SK-N-SH (cell line): ENCODE measurements around the gene MAP6D1. TPM values are rescaled to one million over a fixed set of nuclear protein-coding genes. Genes with fewer than 3 reads are reported as not detected.
A peak's percentile ranks its signal among the peaks of the same experiment; 100 is the strongest.

ENCODE experiments used
- CTCF ChIA-PET: fragments of 300-600, 350-600 bp; formaldehyde crosslinking; extraction: SDS; loops from one replicate; lab custom pipeline; 2021; lab: Yijun Ruan, JAX
- POLR2A ChIA-PET: fragments of 350-600 bp; sonication (Branson Sonifier 250); formaldehyde crosslinking; extraction: SDS; loops from one replicate; lab custom pipeline; 2020; ENCODE audit warnings: antibody characterized with exemption, inconsistent platforms; lab: Yijun Ruan, JAX
- DNase-seq: peaks from one replicate; pipeline ENCODE4 v3.0.0; 2012
- H2AFZ ChIP-seq: fragments of 200-600 bp; sonication (generic); 2 replicates; pipeline ENCODE4 v1.8.1; 2016; ENCODE audit warnings: antibody characterized with exemption, mild to moderate bottlenecking, low read depth
- H3F3A ChIP-seq: fragments of 200-600 bp; sonication (generic); replicated peaks from 2 replicates; pipeline ENCODE3; 2016; ENCODE audit warnings: antibody characterized with exemption, mild to moderate bottlenecking; ENCODE audit not compliant: insufficient read depth
- H3K27ac ChIP-seq, 2 experiments: fragments of 200-500 bp in 1 of 2; fragments of 200-600 bp in 1 of 2; sonication (Bioruptor generic) in 1 of 2; sonication (generic), shearing (Covaris generic) in 1 of 2; 2 replicates each; pipeline versions ENCODE4 v1.5.1 to v1.6.1; 2014 to 2016; ENCODE audit warnings: low read depth in 2 of 2, inconsistent platforms in 1 of 2, low read length in 1 of 2, mild to moderate bottlenecking in 1 of 2, mixed read lengths in 1 of 2
- H3K27me3 ChIP-seq: fragments of 200-600 bp; sonication (generic), shearing (Covaris generic); 2 replicates; pipeline ENCODE4 v1.6.1; 2016; ENCODE audit warnings: mixed run types; ENCODE audit not compliant: insufficient read depth
- H3K36me3 ChIP-seq, 2 experiments: fragments of 200-500 bp in 1 of 2; fragments of 200-600 bp in 1 of 2; sonication (Bioruptor generic) in 1 of 2; sonication (generic) in 1 of 2; replicated peaks in 1 of 2; 2 replicates each; pipeline versions ENCODE3 to v1.5.1; 2014 to 2016; ENCODE audit warnings: low read length in 1 of 2, mild to moderate bottlenecking in 1 of 2; ENCODE audit not compliant: insufficient read depth in 2 of 2, control insufficient read depth in 1 of 2
- H3K4me1 ChIP-seq, 2 experiments: fragments of 200-500 bp in 1 of 2; fragments of 200-600 bp in 1 of 2; sonication (Bioruptor generic) in 1 of 2; sonication (generic), shearing (Covaris generic) in 1 of 2; 2 replicates each; pipeline versions ENCODE4 v1.5.1 to v1.6.1; 2014 to 2016; ENCODE audit warnings: low read depth in 1 of 2, low read length in 1 of 2, mixed run types in 1 of 2; ENCODE audit not compliant: insufficient read depth in 2 of 2, control insufficient read depth in 1 of 2
- H3K4me2 ChIP-seq: fragments of 200-600 bp; sonication (generic), shearing (Covaris generic); 2 replicates; pipeline ENCODE4 v1.6.1; 2017; ENCODE audit warnings: mixed run types
- H3K4me3 ChIP-seq, 2 experiments: fragments of 200-500 bp in 1 of 2; fragments of 200-600 bp in 1 of 2; sonication (Bioruptor generic) in 1 of 2; sonication (generic), shearing (Covaris generic) in 1 of 2; 2 replicates each; pipeline versions ENCODE4 v1.5.1 to v1.8.1; 2014 to 2016; ENCODE audit warnings: low read depth in 2 of 2, inconsistent platforms in 1 of 2, low read length in 1 of 2, mild to moderate bottlenecking in 1 of 2, mixed read lengths in 1 of 2, moderate library complexity in 1 of 2
- H3K79me2 ChIP-seq: fragments of 200-600 bp; sonication (generic); 2 replicates; pipeline ENCODE4 v1.8.1; 2017; ENCODE audit warnings: mild to moderate bottlenecking; ENCODE audit not compliant: insufficient read depth
- H3K9ac ChIP-seq: fragments of 200-600 bp; sonication (generic); 2 replicates; pipeline ENCODE4 v1.6.1; 2017; ENCODE audit warnings: mixed run types
- H3K9me2 ChIP-seq: fragments of 200-600 bp; sonication (generic); 2 replicates; pipeline ENCODE4 v1.6.1; 2017; ENCODE audit warnings: mixed run types
- H3K9me3 ChIP-seq: fragments of 200-600 bp; sonication (generic); 2 replicates; pipeline ENCODE4 v1.6.1; 2017; ENCODE audit warnings: mixed run types, mild to moderate bottlenecking, moderate library complexity
- H4K20me1 ChIP-seq: fragments of 200-600 bp; sonication (generic); 2 replicates; pipeline ENCODE4 v1.6.1; 2017; ENCODE audit warnings: mild to moderate bottlenecking, mixed run types; ENCODE audit not compliant: insufficient read depth
- ELF1 ChIP-seq: IDR thresholded peaks from 2 replicates; pipeline ENCODE4 v1.4.0; 2012
- EP300 ChIP-seq, 2 experiments: IDR thresholded peaks; 2 replicates each; pipeline versions ENCODE4 v1.4.0 to v1.6.1; 2012; ENCODE audit warnings: borderline replicate concordance in 1 of 2, low read depth in 1 of 2, low read length in 1 of 2
- FOSL2 ChIP-seq: IDR thresholded peaks from 2 replicates; pipeline ENCODE4 v1.4.0; 2012; ENCODE audit warnings: low read depth, mild to moderate bottlenecking, moderate library complexity, borderline replicate concordance
- GABPA ChIP-seq: IDR thresholded peaks from 2 replicates; pipeline ENCODE4 v1.4.0; 2012; ENCODE audit warnings: low read depth, mild to moderate bottlenecking
- JUND ChIP-seq: IDR thresholded peaks from 2 replicates; pipeline ENCODE4 v1.4.0; 2012
- PBX3 ChIP-seq: IDR thresholded peaks from 2 replicates; pipeline ENCODE4; 2012
- RAD21 ChIP-seq: IDR thresholded peaks from 2 replicates; pipeline ENCODE4 v1.6.1; 2012; ENCODE audit warnings: mild to moderate bottlenecking, low read length
- SIN3A ChIP-seq: IDR thresholded peaks from 2 replicates; pipeline ENCODE4 v1.6.1; 2012; ENCODE audit warnings: low read depth, mild to moderate bottlenecking, low read length, moderate library complexity, borderline replicate concordance
- SMC3 ChIP-seq: IDR thresholded peaks from 2 replicates; pipeline ENCODE4 v1.6.1; 2012; ENCODE audit warnings: low read depth, low read length, improper control_type of control experiment
- TCF12 ChIP-seq: IDR thresholded peaks from 2 replicates; pipeline ENCODE4 v1.4.0; 2012
- ZBTB33 ChIP-seq: IDR thresholded peaks from 2 replicates; pipeline ENCODE4 v1.4.0; 2012; ENCODE audit warnings: low read depth, borderline replicate concordance
- WGBS: methylation state at CpG from one replicate; pipeline ENCODE4 v1.1.6; 2017; ENCODE audit warnings: low lambda C conversion rate; 5-methylcytosine and 5-hydroxymethylcytosine counted together
- polyA plus RNA-seq, 3 experiments: library from polyadenylated mRNA; depleted of rRNA; stranded (reverse); fragments of >200 nt; gene quantifications; 2 replicates each; pipeline ENCODE4 v1.2.3, GENCODE V29; 2012

MAP6D1 gene
- polyA plus RNA-seq, 1 of the 3 experiments (the other 2 are of a cell fraction): 2.6 TPM

GRCh38 chr3:183845608-183846288, 20.4 kb upstream of the MAP6D1 start:
- peak overlapping the region in 1 of 2 experiments; percentile 49; a peak in 2 of 4 replicates for H3K27ac ChIP-seq
- peaks cover 0 to 4% of the 10 kb centered on the region in 2 experiments; a peak in 3 of 4 replicates for H3K4me1 ChIP-seq
- DNase-seq: no peak
- H4K20me1 ChIP-seq: no peaks in the 10 kb centered on the region
- 0 out of 2 replicates have a peak, but pooled peaks cover 3% of the 10 kb centered on the region for H3K9me2 ChIP-seq
- H3K27me3 ChIP-seq: no peaks in the 10 kb centered on the region
- H3K9ac ChIP-seq: no peak overlapping the region
- no peak overlapping the region for H2AFZ ChIP-seq
- H3K79me2 ChIP-seq: peaks cover 12% of the 10 kb centered on the region; the same call in 1 of the 2 replicates
- peaks cover 66 to 69% of the 10 kb centered on the region in 2 experiments for H3K36me3 ChIP-seq
- CTCF ChIA-PET: interaction anchor here (1.3 to 1.6 kb wide), 2 partner anchors 20 to 24 kb away, joined by 4 read pairs; partner anchors contain the start of gene MAP6D1
- no peak overlapping the region for H3K4me3 ChIP-seq
- no peak overlapping the region for H3K4me2 ChIP-seq
- POLR2A ChIA-PET: no interaction called here
- TF ChIP-seq ELF1 (no peak), PBX3 (peak; percentile 53)
- WGBS: 82% methylated on average over 12 of the region's 13 CpGs
- no peaks in the 10 kb centered on the region for H3K9me3 ChIP-seq
- H3F3A ChIP-seq: peaks cover 13% of the 10 kb centered on the region

- Histone ChIP-seq H3K9me3 (no peaks in the 10 kb centered on the region), H4K20me1 (no peaks in the 10 kb centered on the region), H3K4me1 (peaks cover 0 to 4% of the 10 kb centered on the region in 2 experiments; a peak in 3 of 4 replicates), H2AFZ (no peak overlapping the region), H3K9me2 (0 out of 2 replicates have a peak, but pooled peaks cover 3% of the 10 kb centered on the region), H3K4me3 (no peak overlapping the region), H3K4me2 (0 out of 2 replicates have a peak overlapping the region, but pooled peaks have one; percentile 8), H3K79me2 (peaks cover 12% of the 10 kb centered on the region; the same call in 1 of the 2 replicates), H3K27me3 (no peaks in the 10 kb centered on the region), H3K27ac (peak overlapping the region in 1 of 2 experiments; percentile 49; a peak in 3 of 4 replicates), H3K9ac (no peak overlapping the region), H3F3A (peaks cover 13% of the 10 kb centered on the region), H3K36me3 (peaks cover 65 to 66% of the 10 kb centered on the region in 2 experiments)
- 90% methylated on average over 4 of the region's 4 CpGs for WGBS
- DNase-seq: no peak
- ChIA-PET POLR2A (no interaction called here), CTCF (interaction anchor here (1.3 to 1.6 kb wide), 2 partner anchors 19 to 23 kb away, joined by 4 read pairs; partner anchors contain the start of gene MAP6D1)
- TF ChIP-seq SIN3A: no peak
- TF ChIP-seq ZBTB33: no peak
- TF ChIP-seq SMC3: no peak
Observed at GRCh38 chr3:183845090-183845489, 19.7 kb upstream of the MAP6D1 start.

- WGBS: 79% methylated on average over 2 of the region's 2 CpGs
- H3K27ac ChIP-seq: peak overlapping the region in 1 of 2 experiments; percentile 49; a peak in 2 of 4 replicates
- CTCF ChIA-PET: interaction anchor here (1.3 to 1.6 kb wide), 2 partner anchors 19 to 22 kb away, joined by 4 read pairs; partner anchors contain the start of gene MAP6D1
- 0 out of 2 replicates have a peak, but pooled peaks cover 3% of the 10 kb centered on the region for H3K9me2 ChIP-seq
- 0 out of 2 replicates have a peak overlapping the region, but pooled peaks have one; percentile 8 for H3K4me2 ChIP-seq
- TF ChIP-seq EP300 (IDR thresholded peaks at IDR 0.05; ENCODE audit: borderline replicate concordance in 1 of 2, low read depth in 1 of 2, low read length in 1 of 2): no peak
- peak; percentile 34; the same call in 1 of the 2 replicates for TF ChIP-seq JUND
- no peak for TF ChIP-seq GABPA
- peak; percentile 19; the same call in 1 of the 2 replicates for TF ChIP-seq TCF12
- no peak for TF ChIP-seq RAD21
- peak; percentile 55; the same call in 1 of the 2 replicates for TF ChIP-seq FOSL2
- no peaks in the 10 kb centered on the region for H3K27me3 ChIP-seq
- no peak for DNase-seq
- peaks cover 0 to 4% of the 10 kb centered on the region in 2 experiments; a peak in 3 of 4 replicates for H3K4me1 ChIP-seq
- peaks cover 64% of the 10 kb centered on the region in 2 experiments for H3K36me3 ChIP-seq
- peaks cover 13% of the 10 kb centered on the region for H3F3A ChIP-seq
- no peak overlapping the region for H3K9ac ChIP-seq
- no peaks in the 10 kb centered on the region for H4K20me1 ChIP-seq
- H3K9me3 ChIP-seq: no peaks in the 10 kb centered on the region
- H3K4me3 ChIP-seq: no peak overlapping the region
- no peak overlapping the region for H2AFZ ChIP-seq
- POLR2A ChIA-PET: no interaction called here
- H3K79me2 ChIP-seq: peaks cover 12% of the 10 kb centered on the region; the same call in 1 of the 2 replicates
Observed at GRCh38 chr3:183844606-183845005, 19.2 kb upstream of the MAP6D1 start.
